Lower lobe of right lung (tissue), 2 donors: ENCODE data around the gene ZNF385B. TPM values are rescaled to one million over a fixed set of nuclear protein-coding genes. Genes with fewer than 3 reads are reported as not detected.
A peak's percentile ranks its signal among the peaks of the same experiment; 100 is the strongest.
"Not testable (repeated sequence)": the region's sequence is repeated elsewhere in the genome, so short reads cannot be mapped to it uniquely, and the experiment has no call there.

Experiments
- ATAC-seq, 2 donors: fragments of 200-7000 bp; cut with Tn5 transposase; one replicate each; pipeline ENCODE4 v1.9.1; 2020 to 2022; ENCODE audit warnings: mild to moderate bottlenecking in 2 of 2, moderate library complexity in 2 of 2
- DNase-seq: peaks from one replicate; pipeline ENCODE4 v3.0.0-alpha.2; 2020
- H3K27ac ChIP-seq: fragments of 200-600 bp; one replicate; pipeline ENCODE4 v1.8.0; 2022
- H3K27me3 ChIP-seq: fragments of 200-600 bp; one replicate; pipeline ENCODE4 v1.8.0; 2022; ENCODE audit warnings: low read depth
- H3K36me3 ChIP-seq: fragments of 200-600 bp; one replicate; pipeline ENCODE4 v1.8.0; 2022; ENCODE audit warnings: mild to moderate bottlenecking
- H3K4me1 ChIP-seq: fragments of 200-600 bp; one replicate; pipeline ENCODE4 v1.8.0; 2022
- H3K4me3 ChIP-seq: fragments of 200-600 bp; one replicate; pipeline ENCODE4 v1.8.0; 2022; ENCODE audit warnings: mild to moderate bottlenecking
- H3K9me3 ChIP-seq: fragments of 200-600 bp; one replicate; pipeline ENCODE4 v1.8.0; 2022
- CTCF ChIP-seq: fragments of 200-600 bp; IDR thresholded peaks from one replicate; pipeline ENCODE4 v1.8.0; 2022; ENCODE audit warnings: antibody characterized with exemption, mild to moderate bottlenecking
- intact Hi-C: fragments of 100-400 bp; cut with DNase I; formaldehyde crosslinking; loops from one replicate; pipeline ENCODE4 v1.11.0; 2022
- total RNA-seq: library from RNA; stranded (reverse); fragmentation: NEBNext Ultra II Directional; extraction: Animal tissue kit (Norgen Biotek cat#: 25700); gene quantifications from one replicate; pipeline ENCODE4 v1.2.1, GENCODE V29; 2021
- donor health status: DM: no; HTN: yes; CAD: no; lungs with severe emphysema.

Gene ZNF385B
- total RNA-seq, 1 donor from 2014 or later = 63.2 TPM

GRCh38 chr2:179470089-179470488 is 391.3 kb downstream of the ZNF385B start:
- intact Hi-C loops = no loop called here
- no peak for TF ChIP-seq CTCF
- Histone ChIP-seq H3K36me3 (no peaks in the 10 kb centered on the region), H3K27ac (no peak overlapping the region), H3K4me1 (no peaks in the 10 kb centered on the region), H3K27me3 (no peaks in the 10 kb centered on the region), H3K9me3 (no peaks in the 10 kb centered on the region), H3K4me3 (no peak overlapping the region)
- no peak for ATAC-seq
- no peak for DNase-seq

GRCh38 chr2:179467960-179468359 is 393.5 kb downstream of the ZNF385B start:
- DNase-seq (no peak), ATAC-seq (no peak)
- no peaks in the 10 kb centered on the region for H3K27me3 ChIP-seq
- H3K9me3 ChIP-seq = no peaks in the 10 kb centered on the region
- intact Hi-C loops = no loop called here
- no peak overlapping the region for H3K27ac ChIP-seq
- no peak for TF ChIP-seq CTCF
- H3K4me3 ChIP-seq = no peak overlapping the region
- H3K36me3 ChIP-seq = no peaks in the 10 kb centered on the region
- H3K4me1 ChIP-seq = no peaks in the 10 kb centered on the region

- no peak overlapping the region for H3K27ac ChIP-seq
- DNase-seq (no peak), ATAC-seq (peak in 1 of 2 donors; percentile 24)
- H3K4me3 ChIP-seq = no peak overlapping the region
- TF ChIP-seq CTCF = no peak
- no peaks in the 10 kb centered on the region for H3K36me3 ChIP-seq
- no peaks in the 10 kb centered on the region for H3K4me1 ChIP-seq
- no peaks in the 10 kb centered on the region for H3K27me3 ChIP-seq
- intact Hi-C loops = no loop called here
- no peaks in the 10 kb centered on the region for H3K9me3 ChIP-seq
Measured at GRCh38 chr2:179467111-179467510, 394.3 kb downstream of the ZNF385B start.

DNA sequence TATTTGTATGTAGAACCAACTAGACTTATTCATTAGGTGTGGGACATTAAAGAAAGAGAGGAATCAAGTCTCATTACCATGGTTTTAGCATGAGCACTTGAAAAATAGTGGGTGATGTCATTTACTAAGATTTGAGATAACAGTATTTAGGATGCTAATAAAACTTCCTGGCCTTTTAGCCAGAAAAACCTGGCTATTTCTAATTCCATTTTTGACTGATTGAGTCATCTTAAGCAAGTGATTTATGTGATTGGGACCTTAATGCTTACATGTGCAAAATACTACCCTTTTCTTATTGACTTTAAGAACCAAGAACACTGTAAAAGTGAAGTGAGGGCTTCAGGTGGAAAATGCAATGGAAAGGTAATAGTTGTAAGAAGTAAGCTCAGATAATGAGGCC is 400.0 kb downstream of the ZNF385B start:
- Histone ChIP-seq H3K36me3 (no peaks in the 10 kb centered on the region), H3K27ac (no peak overlapping the region), H3K9me3 (no peaks in the 10 kb centered on the region), H3K27me3 (no peaks in the 10 kb centered on the region), H3K4me1 (no peaks in the 10 kb centered on the region), H3K4me3 (no peak overlapping the region)
- DNase-seq (no peak), ATAC-seq (no peak)
- intact Hi-C loops = no loop called here
- TF ChIP-seq CTCF = no peak

DNA sequence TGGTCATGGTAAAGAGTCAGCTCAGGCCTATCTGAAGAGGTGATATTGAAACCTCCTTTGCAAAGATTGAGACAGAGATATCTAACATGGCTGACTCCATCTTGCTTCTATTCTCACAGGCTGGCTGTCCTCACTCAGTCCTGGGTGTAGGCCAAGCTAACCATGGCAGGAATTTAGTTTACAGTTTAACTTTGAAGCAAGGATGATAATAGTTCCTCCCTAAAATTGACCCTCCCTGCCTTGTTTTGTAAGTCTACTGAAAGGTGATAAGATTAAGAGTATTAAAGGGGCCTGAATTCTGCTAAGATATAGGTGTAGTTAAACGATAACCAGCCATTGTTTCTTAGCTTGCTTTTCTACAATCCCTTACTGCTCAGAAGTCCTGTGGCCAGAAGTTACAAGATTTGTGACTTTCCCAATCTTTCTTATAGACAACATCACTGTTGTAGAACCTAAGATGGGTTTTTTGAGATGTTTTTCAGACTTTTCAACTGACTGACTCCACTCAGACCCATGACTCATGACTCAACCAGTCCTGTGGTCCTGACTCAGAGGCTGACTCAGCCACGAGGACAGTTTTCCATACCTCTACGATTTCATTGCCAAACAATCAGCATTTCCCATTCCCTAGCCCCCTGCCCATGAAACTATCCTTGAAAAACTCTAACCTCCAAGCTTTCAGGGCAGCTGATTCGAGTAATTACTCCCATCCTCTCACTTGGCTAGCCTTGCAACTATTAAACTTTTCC is 401.1 kb downstream of the ZNF385B start:
- no peaks in the 10 kb centered on the region for H3K4me1 ChIP-seq
- intact Hi-C loops = no loop called here
- H3K36me3 ChIP-seq = no peaks in the 10 kb centered on the region
- no peak for TF ChIP-seq CTCF
- peak in 1 of 2 donors; percentile 41 for ATAC-seq
- no peak for DNase-seq
- no peak overlapping the region for H3K27ac ChIP-seq
- H3K9me3 ChIP-seq = no peaks in the 10 kb centered on the region
- no peaks in the 10 kb centered on the region for H3K27me3 ChIP-seq
- no peak overlapping the region for H3K4me3 ChIP-seq

DNA sequence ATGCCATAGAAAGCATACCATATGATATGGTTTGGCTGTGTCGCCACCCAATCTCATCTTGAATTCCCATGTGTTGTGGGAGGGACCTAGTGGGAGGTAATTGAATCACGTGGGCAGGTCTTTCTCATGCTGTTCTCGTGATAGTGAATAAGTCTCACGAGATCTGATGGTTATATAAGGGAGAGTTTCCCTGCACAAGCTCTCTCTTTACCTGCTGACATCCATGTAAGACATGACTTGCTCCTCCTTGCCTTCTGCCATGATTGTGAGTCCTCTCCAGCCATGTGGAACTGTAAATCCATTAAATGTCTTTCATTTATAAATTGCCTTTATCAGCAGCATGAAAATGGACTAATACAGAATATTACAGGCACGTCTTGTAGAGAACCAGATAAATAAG is 403.3 kb downstream of the ZNF385B start:
- H3K36me3 ChIP-seq, H3K27ac ChIP-seq, ATAC-seq, intact Hi-C loops, H3K9me3 ChIP-seq, H3K4me1 ChIP-seq, H3K27me3 ChIP-seq, DNase-seq, H3K4me3 ChIP-seq: not testable (repeated sequence)
